Hematopoietic multipotent progenitor cell (in vitro differentiated cells): ENCODE measurements around the gene CES2. TPM values are rescaled to one million over a fixed set of nuclear protein-coding genes. Genes with fewer than 3 reads are reported as not detected.

Source experiments
- DNase-seq, 3 donors: peaks; one replicate each; pipeline ENCODE4 v3.0.0-alpha.2; 2011 to 2015; ENCODE audit warnings: low read depth in 2 of 3, low spot score in 2 of 3
- total RNA-seq: library from RNA; depleted of rRNA; stranded (reverse); fragments of >200 nt; gene quantifications from one replicate; pipeline ENCODE4 v1.2.3, GENCODE V29; 2012

CES2 gene
- total RNA-seq, 1 donor = 48.2 TPM

- no peak for DNase-seq
Observed at GRCh38 chr16:66918355-66918754, 17.0 kb upstream of the CES2 start.

DNA sequence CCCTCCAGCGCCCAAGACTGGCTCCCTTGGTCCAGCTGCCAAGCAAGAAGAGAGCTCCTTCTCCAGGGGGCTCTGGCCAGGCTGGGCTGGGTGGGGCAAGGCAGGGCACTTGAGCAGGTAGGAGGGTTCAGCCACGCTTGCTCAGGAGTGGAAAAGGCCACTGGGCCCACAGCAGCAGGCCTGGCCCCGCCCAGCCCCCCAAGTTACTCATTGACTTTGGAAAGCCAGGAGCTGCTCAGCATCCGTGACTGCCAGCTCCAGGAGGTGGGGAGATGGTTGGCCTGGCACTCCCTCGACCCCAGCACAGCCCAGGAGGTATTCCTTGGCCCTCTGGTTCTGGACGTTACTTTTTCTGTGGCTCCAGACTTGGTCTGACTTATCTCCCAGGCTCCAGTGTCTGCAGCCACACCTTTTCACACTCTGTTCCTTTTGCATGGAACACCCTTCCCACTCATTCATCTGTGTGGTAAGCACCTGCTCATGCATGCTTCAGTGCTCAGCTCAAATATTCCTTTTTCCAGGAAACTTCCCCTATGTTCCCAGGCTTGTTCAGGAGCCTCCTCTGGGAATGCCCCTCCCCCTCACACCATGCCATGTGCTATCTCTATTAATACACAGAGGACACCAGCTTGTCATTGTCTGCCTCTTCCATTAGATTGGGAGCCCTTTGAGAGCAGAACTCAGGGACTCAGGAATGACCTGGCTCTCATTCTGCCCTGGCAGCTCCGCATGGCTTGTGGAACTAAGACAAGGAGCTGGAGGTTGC lies 16.3 kb upstream of the CES2 start, which contains the start of gene CDH16:
Gene CDH16, minus strand, starts transcription at position 83 of the 766 bp plus-strand sequence. CDS start 820 bp downstream, outside the sequence.
- no peak for DNase-seq

DNA sequence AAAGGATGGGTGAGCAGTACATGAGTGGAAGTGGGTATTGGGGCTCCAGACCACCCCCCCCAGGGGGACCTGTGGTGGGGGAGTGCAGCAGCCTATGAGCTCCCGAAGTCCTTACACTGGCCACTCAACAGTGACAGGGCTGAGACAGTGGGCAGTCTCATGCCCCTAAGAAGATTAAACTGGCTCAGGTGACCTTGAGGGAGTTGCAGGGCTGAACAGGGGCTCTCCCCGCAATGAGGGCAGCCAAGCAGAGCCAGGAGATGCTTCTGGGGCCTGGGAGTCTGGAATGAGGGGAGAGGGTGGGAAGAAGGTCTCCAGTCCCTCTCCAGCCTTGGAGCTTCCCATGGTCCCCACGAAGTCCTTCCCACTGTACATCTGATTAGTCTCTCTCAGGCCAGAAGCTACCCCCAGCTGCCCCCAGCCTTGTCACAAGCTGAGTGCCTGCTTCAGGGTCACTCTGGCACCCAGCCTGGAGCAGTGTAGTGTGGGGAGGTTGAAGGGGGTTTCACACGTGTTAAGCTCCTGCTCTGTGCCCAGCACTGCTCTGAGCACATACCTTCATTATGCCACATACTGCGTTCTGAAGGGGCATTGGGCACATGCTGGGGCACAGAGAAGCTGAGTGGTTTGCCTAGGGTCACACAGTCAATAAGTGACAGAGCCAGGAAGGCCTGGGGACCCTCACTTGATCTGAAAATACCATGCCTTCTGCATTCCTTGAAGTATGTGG lies 15.6 kb upstream of the CES2 start:
- no peak for DNase-seq

- DNase-seq = no peak
Observed at GRCh38 chr16:66920299-66920590, 15.1 kb upstream of the CES2 start.

DNA sequence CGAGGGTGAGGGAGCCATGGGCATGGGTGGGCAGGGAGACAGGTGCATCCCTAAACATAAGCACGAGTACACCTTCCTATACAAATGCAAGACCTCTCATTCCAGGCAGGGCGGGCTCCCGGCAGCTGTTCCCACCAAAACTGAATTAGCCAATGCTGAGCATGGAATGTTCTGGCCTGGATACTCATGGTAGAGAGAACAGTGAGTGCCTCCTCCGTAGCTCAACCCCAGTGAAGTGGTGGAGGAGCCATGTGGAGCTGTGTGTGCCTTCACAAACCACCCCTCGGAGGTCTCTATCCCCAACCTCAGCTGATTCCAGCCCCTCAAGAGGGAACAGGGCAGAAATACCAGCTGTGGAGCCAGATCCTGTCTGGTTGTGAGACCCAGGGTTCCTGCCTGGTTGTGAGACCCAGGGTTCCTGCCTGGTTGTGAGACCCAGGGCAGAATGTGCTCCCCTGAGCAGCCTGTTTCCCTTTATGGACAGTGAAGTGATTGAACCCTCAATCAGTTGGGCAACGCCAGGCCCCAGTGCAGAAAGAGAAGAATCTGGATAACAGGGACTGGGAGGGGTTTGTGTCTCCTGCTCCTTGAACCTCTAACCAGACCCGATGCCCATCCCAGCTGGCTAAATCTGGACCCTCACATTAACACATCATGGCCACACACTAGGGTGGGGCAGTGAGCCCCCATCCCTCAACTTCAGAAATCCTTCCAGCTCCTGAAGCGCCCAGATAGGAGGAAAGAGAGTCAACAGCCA lies 14.2 kb upstream of the CES2 start:
- no peak for DNase-seq

- DNase-seq = no peak
Observed at GRCh38 chr16:66921729-66922450, 13.4 kb upstream of the CES2 start.

DNA sequence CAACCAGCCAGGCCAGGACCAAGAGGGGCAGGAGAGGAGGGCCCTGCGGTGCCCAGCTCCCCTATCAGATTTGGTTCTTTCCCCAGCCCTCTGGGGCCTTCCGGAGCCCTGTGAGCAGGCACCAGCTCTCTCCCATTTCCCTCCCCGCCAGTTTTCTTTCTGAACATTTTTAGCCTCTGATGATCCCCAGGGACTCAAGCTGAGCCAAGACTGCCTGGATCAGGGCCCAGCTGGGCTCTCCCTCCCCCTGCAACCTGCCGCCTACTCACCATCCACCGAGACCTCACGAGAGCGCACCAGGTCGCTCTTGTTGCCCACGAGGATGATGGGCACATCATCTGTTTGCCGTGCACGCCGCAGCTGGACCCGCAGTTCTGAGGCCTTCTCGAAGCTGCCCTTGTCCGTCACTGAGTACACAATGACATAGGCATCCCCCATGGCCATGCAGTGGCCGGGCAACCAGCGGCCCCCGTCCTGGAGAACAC lies 12.0 kb upstream of the CES2 start:
- no peak for DNase-seq

GRCh38 chr16:66923866-66924265 lies 11.4 kb upstream of the CES2 start:
- DNase-seq = no peak

DNA sequence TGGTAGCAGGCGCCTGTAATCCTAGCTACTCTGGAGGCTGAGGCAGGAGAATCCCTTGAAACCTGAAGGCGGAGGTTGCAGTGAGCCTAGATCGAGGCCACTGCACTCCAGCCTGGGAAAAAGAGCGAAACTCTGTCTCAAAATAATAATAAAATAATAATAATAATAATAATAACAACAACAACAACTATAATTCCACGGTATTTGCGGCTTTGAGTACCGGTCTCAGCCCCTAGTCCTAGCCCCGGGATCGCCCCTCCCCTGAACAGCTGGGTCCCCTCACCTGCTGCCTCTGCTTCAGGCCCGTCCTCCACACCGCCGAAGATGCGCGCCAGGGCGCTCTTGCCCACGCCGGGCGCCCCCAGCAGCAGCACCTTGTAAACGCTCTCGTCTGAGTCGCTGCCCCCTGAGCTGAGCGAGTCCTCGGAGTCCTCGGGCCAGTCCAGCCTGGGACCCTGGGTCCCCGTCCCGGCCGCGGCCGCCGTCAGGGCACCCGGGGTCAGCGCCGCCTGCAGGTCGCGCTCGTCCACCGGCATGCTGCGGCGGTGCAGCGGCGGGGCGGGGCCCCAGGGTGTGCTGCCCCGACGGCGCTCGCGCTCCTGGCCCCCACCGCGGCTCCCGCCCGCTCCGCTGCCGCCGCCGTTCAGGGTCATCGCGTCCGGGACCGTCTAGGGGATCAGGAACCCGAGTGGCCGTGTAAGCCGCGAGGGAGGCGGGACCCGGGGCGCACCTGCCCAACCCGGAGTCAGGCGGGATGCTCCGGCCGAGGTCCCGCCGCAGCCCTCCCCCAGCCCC lies 10.6 kb upstream of the CES2 start:
- peak in 1 of 3 donors; percentile 34 for DNase-seq

- DNase-seq = no peak
Observed at GRCh38 chr16:66925322-66925840, 9.9 kb upstream of the CES2 start, which contains the start of gene RRAD. TSS of gene RRAD (minus strand) at chr16:66925535. CDS start at chr16:66925179, 356 bp downstream.

DNA sequence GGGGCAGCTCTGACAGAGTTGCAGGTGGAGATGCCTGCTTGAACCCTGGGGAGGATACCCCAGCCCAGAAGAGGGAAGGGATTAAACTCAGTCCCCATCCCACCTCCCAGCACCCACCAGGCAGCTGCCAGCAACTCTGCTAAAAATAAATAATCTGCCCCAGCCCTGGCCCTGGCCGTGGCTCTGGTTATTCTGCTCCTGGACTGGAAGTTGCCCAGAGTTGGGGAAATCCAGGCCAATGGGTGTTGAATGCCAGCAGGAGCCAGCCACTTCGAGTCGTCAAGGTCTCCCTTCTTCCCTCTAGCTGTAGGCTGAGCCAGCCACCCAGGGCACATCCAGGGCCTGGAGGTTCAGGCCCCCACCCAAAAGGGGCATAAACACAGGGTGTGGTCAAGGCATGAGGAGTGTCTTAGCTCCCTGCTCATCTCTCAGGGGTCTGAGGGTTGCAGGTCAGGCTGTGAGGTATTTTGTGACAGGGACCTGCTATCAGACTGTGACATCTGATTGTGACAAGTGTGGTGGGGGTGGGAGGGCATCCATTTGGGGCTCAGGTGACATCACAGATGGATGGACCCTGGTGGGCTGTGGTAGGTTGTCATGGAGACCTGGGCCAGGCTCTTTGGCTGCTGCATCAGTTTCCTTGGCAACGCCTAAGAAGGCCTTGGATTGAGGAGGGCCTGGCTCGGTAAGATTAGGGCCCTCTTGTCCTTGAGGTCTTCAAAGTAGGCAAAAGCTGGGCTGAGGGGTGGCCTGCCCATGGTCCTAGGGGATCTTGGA lies 9.0 kb upstream of the CES2 start:
- no peak for DNase-seq

- peak in 1 of 3 donors; percentile 26 for DNase-seq
Observed at GRCh38 chr16:66926961-66927436, 8.3 kb upstream of the CES2 start.

DNA sequence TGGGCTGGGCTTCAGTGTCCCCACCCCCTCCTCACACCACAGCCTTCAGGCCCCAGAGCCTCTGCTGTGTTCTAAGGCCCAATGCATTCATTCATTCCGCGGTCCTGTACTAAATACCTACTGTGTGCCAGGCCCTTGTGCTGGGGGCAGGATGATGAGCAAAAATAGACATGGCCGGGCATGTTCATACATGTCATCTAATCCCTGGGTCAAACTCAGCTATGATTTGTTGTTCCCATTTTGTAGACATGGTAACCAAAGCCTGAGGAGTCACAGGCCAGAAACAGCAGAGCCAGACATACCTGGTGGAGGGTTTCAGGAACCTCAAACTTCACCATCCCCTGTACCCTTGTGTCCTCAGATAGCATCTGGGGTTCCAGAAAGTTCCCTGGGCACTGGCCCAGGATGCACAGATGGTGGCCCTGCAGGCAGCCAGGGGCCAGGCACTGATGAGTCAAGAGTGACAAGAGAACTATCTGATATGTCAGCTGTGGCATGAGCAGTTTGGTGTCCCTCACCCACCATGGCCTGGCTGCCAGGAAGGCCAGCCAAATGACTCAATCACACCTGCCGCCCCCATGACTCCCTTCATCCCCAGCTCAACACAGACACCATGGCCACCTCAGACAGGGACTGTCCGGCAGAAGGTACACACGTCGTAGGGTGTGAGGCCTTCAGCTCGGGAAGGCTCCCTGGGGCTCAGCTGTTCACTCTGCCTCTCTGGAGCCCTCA lies 7.2 kb upstream of the CES2 start:
- no peak for DNase-seq

GRCh38 chr16:66928702-66929388 lies 6.5 kb upstream of the CES2 start:
- DNase-seq = peak in 1 of 3 donors; percentile 45

DNA sequence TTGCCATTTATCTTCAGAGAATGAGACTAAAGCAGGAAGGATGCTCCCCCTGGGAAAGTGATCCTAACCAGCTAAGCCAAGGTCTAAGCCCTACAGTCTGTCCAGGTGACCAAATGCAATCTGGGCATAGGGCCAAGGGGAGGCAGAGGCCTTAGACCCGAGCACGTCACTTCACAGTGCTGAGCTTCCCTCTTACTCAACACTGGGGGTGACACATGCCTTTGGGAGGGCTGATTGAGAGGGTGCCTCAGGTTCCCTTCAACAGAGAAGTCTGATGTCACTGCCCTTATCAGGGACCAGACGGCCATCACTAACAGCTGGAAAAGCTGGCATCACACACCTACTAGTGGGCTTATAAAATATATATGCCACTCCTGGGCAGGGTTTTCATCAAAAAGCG lies 5.1 kb upstream of the CES2 start:
- no peak for DNase-seq

GRCh38 chr16:66931665-66932064 lies 3.7 kb upstream of the CES2 start:
- DNase-seq = no peak

GRCh38 chr16:66932076-66932475 lies 3.2 kb upstream of the CES2 start:
- DNase-seq = no peak
